ENCODE data around the gene PCGF3.
"Not testable (repeated sequence)": the region's sequence is repeated elsewhere in the genome, so short reads cannot be mapped to it uniquely, and the experiment has no call there.

The PCGF3 gene

GRCh38 chr4:771464-771863, 65.8 kb downstream of the PCGF3 start:
- ChIA-PET CTCF (interaction anchor here (1.4 to 1.7 kb wide), 2 partner anchors 29 to 34 kb away, joined by 3 to 6 read pairs; no protein-coding TSS in a partner anchor), POLR2A (no interaction called here)
- no peak for DNase-seq (ENCODE audit: extremely low spot score)
- no peak for TF ChIP-seq CTCF (IDR thresholded peaks at IDR 0.05; ENCODE audit: control extremely low read depth, extremely low read depth, low read depth, missing control alignments)

GRCh38 chr4:772118-772517, 66.5 kb downstream of the PCGF3 start:
- no peak for DNase-seq (ENCODE audit: extremely low spot score)
- TF ChIP-seq CTCF (IDR thresholded peaks at IDR 0.05; ENCODE audit: control extremely low read depth, extremely low read depth, low read depth, missing control alignments): no peak
- CTCF ChIA-PET: interaction anchor here (1.7 kb wide), 1 partner anchor 29 kb away, joined by 6 read pairs; no protein-coding TSS in a partner anchor
- POLR2A ChIA-PET: no interaction called here

- ChIA-PET CTCF (interaction anchor here (2.2 kb wide), 1 partner anchor 30 kb away, joined by 9 read pairs; no protein-coding TSS in a partner anchor), POLR2A (interaction anchor here (0.6 kb wide), 1 partner anchor 274 kb away, joined by 4 read pairs; no protein-coding TSS in a partner anchor)
- no peak for DNase-seq (ENCODE audit: extremely low spot score)
- no peak for TF ChIP-seq CTCF (IDR thresholded peaks at IDR 0.05; ENCODE audit: control extremely low read depth, extremely low read depth, low read depth, missing control alignments)
Measured at GRCh38 chr4:772776-773175, 67.1 kb downstream of the PCGF3 start.

- POLR2A ChIA-PET: interaction anchor here (0.6 kb wide), 1 partner anchor 275 kb away, joined by 4 read pairs; no protein-coding TSS in a partner anchor
- DNase-seq (ENCODE audit: extremely low spot score): no peak
- CTCF ChIA-PET: interaction anchor here (2.2 kb wide), 1 partner anchor 31 kb away, joined by 9 read pairs; no protein-coding TSS in a partner anchor
- no peak for TF ChIP-seq CTCF (IDR thresholded peaks at IDR 0.05; ENCODE audit: control extremely low read depth, extremely low read depth, low read depth, missing control alignments)
Measured at GRCh38 chr4:773214-773613, 67.6 kb downstream of the PCGF3 start.

GRCh38 chr4:774419-775092, 68.9 kb downstream of the PCGF3 start:
- POLR2A ChIA-PET; DNase-seq (ENCODE audit: extremely low spot score): not testable (repeated sequence)
- CTCF ChIA-PET: interaction anchor here (1.6 to 2.2 kb wide), 2 partner anchors 9 to 32 kb away, joined by 3 to 9 read pairs; no protein-coding TSS in a partner anchor

GRCh38 chr4:775485-775884, 69.9 kb downstream of the PCGF3 start:
- CTCF ChIA-PET: interaction anchor here (1.6 to 2.0 kb wide), 2 partner anchors 10 to 33 kb away, joined by 3 to 10 read pairs; no protein-coding TSS in a partner anchor
- POLR2A ChIA-PET; DNase-seq (ENCODE audit: extremely low spot score): not testable (repeated sequence)

GRCh38 chr4:776743-777441, 71.3 kb downstream of the PCGF3 start:
- no peak for TF ChIP-seq CTCF (IDR thresholded peaks at IDR 0.05; ENCODE audit: control extremely low read depth, extremely low read depth, low read depth, missing control alignments)
- ChIA-PET CTCF (interaction anchor here (2.0 kb wide), 1 partner anchor 34 kb away, joined by 10 read pairs; no protein-coding TSS in a partner anchor), POLR2A (no interaction called here)
- DNase-seq (ENCODE audit: extremely low spot score): no peak
